Keratinocyte (primary cell): Measurements from ENCODE around the gene DLK2. TPM values are rescaled to one million over a fixed set of nuclear protein-coding genes. Genes with fewer than 3 reads are reported as not detected.

Experiments
- DNase-seq: peaks from one replicate; pipeline ENCODE4 v3.0.0-alpha.2; 2011; ENCODE audit warnings: low read depth, missing footprints, low spot score
- FAIRE-seq: peaks from 2 replicates; lab custom pipeline; 2011; peaks lifted over from hg19 to GRCh38; lab: Jason Lieb, UNC
- H2AFZ ChIP-seq: 2 replicates; pipeline ENCODE4 v1.6.0; 2012; ENCODE audit warnings: low read length, control low read depth, inconsistent platforms; ENCODE audit not compliant: control insufficient read depth
- H3K27ac ChIP-seq: 2 replicates; pipeline ENCODE4 v1.5.1; 2011; ENCODE audit warnings: low read length; ENCODE audit not compliant: control insufficient read depth, insufficient read depth
- H3K27me3 ChIP-seq: 3 replicates; pipeline ENCODE4 v1.6.0; 2011; ENCODE audit warnings: low read length; ENCODE audit not compliant: control insufficient read depth, insufficient read depth; ENCODE audit errors: extremely low read depth
- H3K36me3 ChIP-seq, 2 experiments: 2 replicates in 1 of 2; 3 replicates in 1 of 2; pipeline ENCODE4 v1.5.1; 2011; ENCODE audit warnings: low read length in 2 of 2, mild to moderate bottlenecking in 1 of 2; ENCODE audit not compliant: control insufficient read depth in 2 of 2, insufficient read depth in 2 of 2; ENCODE audit errors: extremely low read depth in 1 of 2
- H3K4me1 ChIP-seq: 3 replicates; pipeline ENCODE4 v1.5.1; 2011; ENCODE audit warnings: low read length; ENCODE audit not compliant: control insufficient read depth, insufficient read depth; ENCODE audit errors: extremely low read depth
- H3K4me2 ChIP-seq: 3 replicates; pipeline ENCODE4 v1.6.0; 2011; ENCODE audit warnings: low read depth, low read length; ENCODE audit not compliant: control insufficient read depth, insufficient read depth; ENCODE audit errors: extremely low read depth
- H3K4me3 ChIP-seq, 3 experiments: fragments of 200-600 bp in 1 of 3; sonication (generic) in 1 of 3; 2 replicates in 2 of 3; 3 replicates in 1 of 3; pipeline ENCODE4 v1.5.1; 2011 to 2016; ENCODE audit warnings: low read length in 3 of 3, mild to moderate bottlenecking in 3 of 3, control low read depth in 2 of 3, inconsistent platforms in 1 of 3, low read depth in 1 of 3, mixed read lengths in 1 of 3, mixed run types in 1 of 3, moderate library complexity in 1 of 3; ENCODE audit not compliant: control insufficient read depth in 2 of 3, insufficient read depth in 2 of 3; ENCODE audit errors: extremely low read depth in 1 of 3
- H3K79me2 ChIP-seq: 2 replicates; pipeline ENCODE4 v1.6.0; 2012; ENCODE audit warnings: low read length; ENCODE audit not compliant: control insufficient read depth, insufficient read depth
- H3K9ac ChIP-seq: 3 replicates; pipeline ENCODE4 v1.6.0; 2011; ENCODE audit warnings: low read length; ENCODE audit not compliant: control insufficient read depth, insufficient read depth; ENCODE audit errors: extremely low read depth
- H3K9me1 ChIP-seq: 3 replicates; pipeline ENCODE4 v1.6.0; 2011; ENCODE audit warnings: low read length; ENCODE audit not compliant: control insufficient read depth, insufficient read depth; ENCODE audit errors: extremely low read depth
- H3K9me3 ChIP-seq: 2 replicates; pipeline ENCODE4 v1.5.1; 2012; ENCODE audit warnings: low read depth, low read length; ENCODE audit not compliant: control insufficient read depth
- H4K20me1 ChIP-seq: 3 replicates; pipeline ENCODE4 v1.6.0; 2011; ENCODE audit warnings: low read length; ENCODE audit not compliant: control insufficient read depth, insufficient read depth; ENCODE audit errors: extremely low read depth
- CTCF ChIP-seq, 3 experiments: IDR thresholded peaks in 1 of 3; conservative IDR thresholded peaks in 1 of 3; optimal IDR thresholded peaks in 1 of 3; 2 replicates in 2 of 3; 3 replicates in 1 of 3; pipeline versions ENCODE3 to v1.5.1; 2011; ENCODE audit warnings: low read length in 3 of 3, mild to moderate bottlenecking in 3 of 3, moderate library complexity in 2 of 3, control low read depth in 1 of 3, inconsistent platforms in 1 of 3; ENCODE audit not compliant: insufficient read depth in 2 of 3; ENCODE audit errors: extremely low read depth in 1 of 3
- EZH2 ChIP-seq: IDR thresholded peaks from one replicate; pipeline ENCODE4 v1.6.1; 2012; ENCODE audit warnings: inconsistent platforms, mild to moderate bottlenecking, low read length, moderate library complexity
- dilution Hi-C: fragments of 300-500 bp; cut with MboI; formaldehyde crosslinking; loops from one replicate; pipeline ENCODE4 v1.7.0; 2020; ENCODE audit warnings: low sequenced_read_pairs; ENCODE audit not compliant: extremely low pct_ligation_motif_present
- polyA plus RNA-seq, 5 experiments: library from polyadenylated mRNA; depleted of rRNA in 3 of 5; stranded (reverse) in 3 of 5; stranded (forward) in 1 of 5; unstranded in 1 of 5; fragments of >200 nt; gene quantifications; 1 replicate in 1 of 5; 2 replicates in 3 of 5; 3 replicates in 1 of 5; pipeline versions ENCODE4 v1.2.1 to v1.2.3, GENCODE V29; 2011 to 2012; ENCODE audit warnings: missing spikeins in 2 of 5, low read depth in 1 of 5, low replicate concordance in 1 of 5

Gene DLK2
- polyA plus RNA-seq, 1 donor (not counting 4 experiments of a cell fraction or from before 2014, with no cell fraction given) = 19.8 TPM

GRCh38 chr6:43497689-43498088 lies 42.3 kb upstream of the DLK2 start:
- H3K4me1 ChIP-seq = peaks cover 46% of the 10 kb centered on the region
- no peak overlapping the region for H2AFZ ChIP-seq
- no peaks in the 10 kb centered on the region for H3K27me3 ChIP-seq
- H3K79me2 ChIP-seq = peaks cover 2% of the 10 kb centered on the region
- H3K4me2 ChIP-seq = no peak overlapping the region
- no peak overlapping the region for H3K4me3 ChIP-seq
- H3K9me1 ChIP-seq = no peaks in the 10 kb centered on the region
- H3K36me3 ChIP-seq = peaks cover 30 to 56% of the 10 kb centered on the region in 2 experiments
- H3K27ac ChIP-seq = no peak overlapping the region
- FAIRE-seq (no peak), DNase-seq (no peak)
- no peak for TF ChIP-seq EZH2
- no peak for TF ChIP-seq CTCF (optimal IDR thresholded peaks at IDR 0.05 in 1 of 3, IDR thresholded peaks at IDR 0.05 in 1 of 3, conservative IDR thresholded peaks at IDR 0.05 in 1 of 3; ENCODE audit: extremely low read depth in 1 of 3, insufficient read depth in 2 of 3, low read length in 3 of 3)
- H3K9me3 ChIP-seq = no peaks in the 10 kb centered on the region
- dilution Hi-C loops = no loop called here
- H3K9ac ChIP-seq = no peak overlapping the region
- H4K20me1 ChIP-seq = no peaks in the 10 kb centered on the region

GRCh38 chr6:43497129-43497396 lies 41.7 kb upstream of the DLK2 start:
- dilution Hi-C loops = no loop called here
- peak overlapping the region; percentile 79 for H3K27ac ChIP-seq
- H3K9me3 ChIP-seq = no peaks in the 10 kb centered on the region
- H3K9ac ChIP-seq = peak overlapping the region; percentile 43
- no peaks in the 10 kb centered on the region for H4K20me1 ChIP-seq
- H2AFZ ChIP-seq = no peak overlapping the region
- H3K4me1 ChIP-seq = peaks cover 52% of the 10 kb centered on the region
- peaks cover 24 to 50% of the 10 kb centered on the region in 2 experiments for H3K36me3 ChIP-seq
- peak overlapping the region in 1 of 3 experiments; percentile 47 for H3K4me3 ChIP-seq
- DNase-seq (no peak), FAIRE-seq (no peak)
- peak overlapping the region; percentile 57 for H3K4me2 ChIP-seq
- H3K9me1 ChIP-seq = no peaks in the 10 kb centered on the region
- no peak for TF ChIP-seq CTCF (optimal IDR thresholded peaks at IDR 0.05 in 1 of 3, IDR thresholded peaks at IDR 0.05 in 1 of 3, conservative IDR thresholded peaks at IDR 0.05 in 1 of 3; ENCODE audit: extremely low read depth in 1 of 3, insufficient read depth in 2 of 3, low read length in 3 of 3)
- H3K27me3 ChIP-seq = no peaks in the 10 kb centered on the region
- H3K79me2 ChIP-seq = peaks cover 4% of the 10 kb centered on the region
